NB4 (cell line): ENCODE measurements around the gene TWSG1.
"Not testable (repeated sequence)": the region's sequence is repeated elsewhere in the genome, so short reads cannot be mapped to it uniquely, and the experiment has no call there.

Source experiments
- DNase-seq: peaks from one replicate; pipeline ENCODE4 v3.0.0; 2010; ENCODE audit warnings: low read depth
- H3K4me3 ChIP-seq: one replicate; pipeline ENCODE4 v1.5.1; 2011; ENCODE audit warnings: mild to moderate bottlenecking, low read depth, low read length, moderate library complexity
- CTCF ChIP-seq: IDR thresholded peaks from one replicate; pipeline ENCODE4 v1.5.1; 2012; ENCODE audit warnings: low read depth, low read length
- MAX ChIP-seq: IDR thresholded peaks from 2 replicates; pipeline ENCODE4 v1.6.1; 2011; ENCODE audit warnings: low read depth, low read length
- MYC ChIP-seq: IDR thresholded peaks from 2 replicates; pipeline ENCODE4 v1.6.1; 2011; ENCODE audit warnings: low read depth, low read length
- POLR2A ChIP-seq: IDR thresholded peaks from 2 replicates; pipeline ENCODE4 v1.6.1; 2011; ENCODE audit warnings: mild to moderate bottlenecking; ENCODE audit not compliant: insufficient read length; ENCODE audit errors: extremely low read depth

TWSG1 gene

GRCh38 chr18:9441061-9441460 is 106.5 kb downstream of the TWSG1 start:
- no peak overlapping the region for H3K4me3 ChIP-seq
- no peak for DNase-seq
- no peak for TF ChIP-seq MAX
- no peak for TF ChIP-seq MYC
- no peak for TF ChIP-seq POLR2A
- TF ChIP-seq CTCF, result no peak

- no peak overlapping the region for H3K4me3 ChIP-seq
- TF ChIP-seq MYC (no peak), MAX (no peak), CTCF (no peak), POLR2A (no peak)
- no peak for DNase-seq
Observed at GRCh38 chr18:9444549-9444948, 110.0 kb downstream of the TWSG1 start.

GRCh38 chr18:9446839-9447238 is 112.3 kb downstream of the TWSG1 start:
- TF ChIP-seq MYC (no peak), CTCF (no peak), MAX (no peak), POLR2A (no peak)
- H3K4me3 ChIP-seq, result no peak overlapping the region
- DNase-seq, result no peak

- no peak for DNase-seq
- no peak overlapping the region for H3K4me3 ChIP-seq
- no peak for TF ChIP-seq MAX
- TF ChIP-seq POLR2A, result no peak
- no peak for TF ChIP-seq MYC
- no peak for TF ChIP-seq CTCF
Observed at GRCh38 chr18:9447334-9447733, 112.8 kb downstream of the TWSG1 start.

GRCh38 chr18:9449600-9450414 is 115.2 kb downstream of the TWSG1 start:
- H3K4me3 ChIP-seq, result no peak overlapping the region
- DNase-seq, result no peak
- TF ChIP-seq MAX (no peak), CTCF (no peak), MYC (no peak), POLR2A (no peak)

GRCh38 chr18:9450920-9451319 is 116.3 kb downstream of the TWSG1 start:
- not testable (repeated sequence) for H3K4me3 ChIP-seq, DNase-seq
